Islet of Langerhans (tissue), 1 donor: ENCODE measurements around the gene USH2A.
"Not testable (repeated sequence)": the region's sequence is repeated elsewhere in the genome, so short reads cannot be mapped to it uniquely, and the experiment has no call there.

Source experiments
- FAIRE-seq: peaks from one replicate; lab custom pipeline; 2011; peaks lifted over from hg19 to GRCh38; lab: Jason Lieb, UNC

USH2A gene

GRCh38 chr1:216194721-216195120 is 228.5 kb downstream of the USH2A start:
- no peak for FAIRE-seq

GRCh38 chr1:216193839-216194443 is 229.3 kb downstream of the USH2A start:
- FAIRE-seq: no peak

GRCh38 chr1:216190438-216190837 is 232.8 kb downstream of the USH2A start:
- FAIRE-seq: peak; percentile 72

- FAIRE-seq: no peak
These were observed 236.4 kb downstream of the USH2A start for GRCh38 chr1:216186816-216187215.

- FAIRE-seq: no peak
These were observed 237.1 kb downstream of the USH2A start for GRCh38 chr1:216186141-216186540.

- no peak for FAIRE-seq
These were observed 239.0 kb downstream of the USH2A start for GRCh38 chr1:216184126-216184680.

GRCh38 chr1:216183454-216183853 is 239.8 kb downstream of the USH2A start:
- FAIRE-seq: no peak

- no peak for FAIRE-seq
These were observed 240.2 kb downstream of the USH2A start for GRCh38 chr1:216183007-216183406.

GRCh38 chr1:216181590-216181989 is 241.7 kb downstream of the USH2A start:
- FAIRE-seq: no peak

GRCh38 chr1:216178281-216178680 is 245.0 kb downstream of the USH2A start:
- no peak for FAIRE-seq

GRCh38 chr1:216176970-216177369 is 246.3 kb downstream of the USH2A start:
- no peak for FAIRE-seq

- no peak for FAIRE-seq
These were observed 247.5 kb downstream of the USH2A start for GRCh38 chr1:216175714-216176113.

GRCh38 chr1:216173376-216173995 is 249.8 kb downstream of the USH2A start:
- FAIRE-seq: no peak

GRCh38 chr1:216169351-216169750 is 253.9 kb downstream of the USH2A start:
- no peak for FAIRE-seq

GRCh38 chr1:216168546-216168945 is 254.7 kb downstream of the USH2A start:
- FAIRE-seq: no peak

- no peak for FAIRE-seq
These were observed 269.2 kb downstream of the USH2A start for GRCh38 chr1:216154063-216154462.

- FAIRE-seq: no peak
These were observed 270.1 kb downstream of the USH2A start for GRCh38 chr1:216153130-216153529.

- FAIRE-seq: not testable (repeated sequence)
These were observed 277.7 kb downstream of the USH2A start for GRCh38 chr1:216145451-216146018.

GRCh38 chr1:216144661-216145450 is 278.4 kb downstream of the USH2A start:
- no peak for FAIRE-seq

GRCh38 chr1:216142921-216143320 is 280.3 kb downstream of the USH2A start:
- no peak for FAIRE-seq

GRCh38 chr1:216140730-216141524 is 282.3 kb downstream of the USH2A start:
- FAIRE-seq: no peak

- no peak for FAIRE-seq
These were observed 299.0 kb downstream of the USH2A start for GRCh38 chr1:216124192-216124781.
